ENCODE data around the gene PDLIM1. TPM values are rescaled to one million over a fixed set of nuclear protein-coding genes. Genes with fewer than 3 reads are reported as not detected.

The PDLIM1 gene
- total and polyA plus RNA-seq, 9 of the 15 experiments (the other 6 are each of a cell fraction or from before 2014, with no cell fraction given), result 19.8 to 164 (median 39.1) TPM

DNA sequence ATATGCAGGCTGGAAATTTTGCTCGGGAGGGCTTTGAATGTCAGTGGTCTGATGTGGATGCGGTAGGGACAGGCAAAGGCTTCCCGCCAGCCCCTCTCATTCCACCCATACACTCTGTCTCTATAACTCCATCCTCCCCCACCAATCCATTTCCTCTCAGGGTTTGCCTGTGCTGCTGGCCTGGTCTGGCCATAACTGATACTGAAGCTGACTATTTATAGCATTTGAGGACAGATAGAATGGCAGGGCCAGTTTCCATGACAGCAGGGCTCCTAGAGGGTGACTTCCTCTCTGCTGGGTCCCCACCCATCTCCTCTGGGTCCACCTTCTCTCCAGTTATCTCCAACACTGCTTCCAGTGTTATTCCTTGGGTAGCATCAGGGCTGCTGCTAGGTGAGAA is 6.6 kb upstream of the PDLIM1 start (continued):
- TF ChIP-seq ZNF518B (CRISPR knock-in tag; IDR thresholded peaks at IDR 0.05), result no peak
- TF ChIP-seq NONO (IDR thresholded peaks at IDR 0.05; ENCODE audit: low read depth in 2 of 2, low read length in 1 of 2), result no peak
- TF ChIP-seq DNMT1 (IDR thresholded peaks at IDR 0.05), result no peak
- no peak for TF ChIP-seq ZNF263 (CRISPR knock-in tag; IDR thresholded peaks at IDR 0.05; ENCODE audit: borderline replicate concordance)
- no peak for TF ChIP-seq XRCC4 (IDR thresholded peaks at IDR 0.05; ENCODE audit: extremely low read depth, insufficient read depth, insufficient read length)
- TF ChIP-seq TAL1 (IDR thresholded peaks at IDR 0.05), result peak; percentile 74
- TF ChIP-seq ZNF77 (CRISPR knock-in tag; IDR thresholded peaks at IDR 0.05), result no peak
- TF ChIP-seq ZNF668 (CRISPR knock-in tag; IDR thresholded peaks at IDR 0.05), result no peak
- TF ChIP-seq GABPB1 (CRISPR knock-in tag; IDR thresholded peaks at IDR 0.05), result no peak
- TF ChIP-seq, protein P1, sequence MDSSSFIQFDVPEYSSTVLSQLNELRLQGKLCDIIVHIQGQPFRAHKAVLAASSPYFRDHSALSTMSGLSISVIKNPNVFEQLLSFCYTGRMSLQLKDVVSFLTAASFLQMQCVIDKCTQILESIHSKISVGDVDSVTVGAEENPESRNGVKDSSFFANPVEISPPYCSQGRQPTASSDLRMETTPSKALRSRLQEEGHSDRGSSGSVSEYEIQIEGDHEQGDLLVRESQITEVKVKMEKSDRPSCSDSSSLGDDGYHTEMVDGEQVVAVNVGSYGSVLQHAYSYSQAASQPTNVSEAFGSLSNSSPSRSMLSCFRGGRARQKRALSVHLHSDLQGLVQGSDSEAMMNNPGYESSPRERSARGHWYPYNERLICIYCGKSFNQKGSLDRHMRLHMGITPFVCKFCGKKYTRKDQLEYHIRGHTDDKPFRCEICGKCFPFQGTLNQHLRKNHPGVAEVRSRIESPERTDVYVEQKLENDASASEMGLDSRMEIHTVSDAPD (CRISPR knock-in tag; IDR thresholded peaks at IDR 0.05), result no peak
- TF ChIP-seq, protein P2, sequence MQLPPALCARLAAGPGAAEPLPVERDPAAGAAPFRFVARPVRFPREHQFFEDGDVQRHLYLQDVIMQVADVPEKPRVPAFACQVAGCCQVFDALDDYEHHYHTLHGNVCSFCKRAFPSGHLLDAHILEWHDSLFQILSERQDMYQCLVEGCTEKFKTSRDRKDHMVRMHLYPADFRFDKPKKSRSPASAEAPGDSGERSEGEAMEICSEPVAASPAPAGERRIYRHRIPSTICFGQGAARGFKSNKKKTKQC (CRISPR knock-in tag; IDR thresholded peaks at IDR 0.05), result no peak
- no peak for TF ChIP-seq SNRNP70 (optimal IDR thresholded peaks at IDR 0.05; ENCODE audit: low read depth, low read length)
- TF ChIP-seq KHSRP (IDR thresholded peaks at IDR 0.05), result no peak
- TF ChIP-seq NR1H2 (CRISPR knock-in tag; IDR thresholded peaks at IDR 0.05), result no peak
- TF ChIP-seq MYBL2 (IDR thresholded peaks at IDR 0.05; ENCODE audit: low read depth), result no peak
- TF ChIP-seq MYBL2 (CRISPR knock-in tag; IDR thresholded peaks at IDR 0.05; ENCODE audit: borderline replicate concordance), result no peak
- TF ChIP-seq EHMT2 (IDR thresholded peaks at IDR 0.05), result no peak
- TF ChIP-seq PHF21A (IDR thresholded peaks at IDR 0.05; ENCODE audit: borderline replicate concordance, low read depth), result no peak
- TF ChIP-seq, protein P3, sequence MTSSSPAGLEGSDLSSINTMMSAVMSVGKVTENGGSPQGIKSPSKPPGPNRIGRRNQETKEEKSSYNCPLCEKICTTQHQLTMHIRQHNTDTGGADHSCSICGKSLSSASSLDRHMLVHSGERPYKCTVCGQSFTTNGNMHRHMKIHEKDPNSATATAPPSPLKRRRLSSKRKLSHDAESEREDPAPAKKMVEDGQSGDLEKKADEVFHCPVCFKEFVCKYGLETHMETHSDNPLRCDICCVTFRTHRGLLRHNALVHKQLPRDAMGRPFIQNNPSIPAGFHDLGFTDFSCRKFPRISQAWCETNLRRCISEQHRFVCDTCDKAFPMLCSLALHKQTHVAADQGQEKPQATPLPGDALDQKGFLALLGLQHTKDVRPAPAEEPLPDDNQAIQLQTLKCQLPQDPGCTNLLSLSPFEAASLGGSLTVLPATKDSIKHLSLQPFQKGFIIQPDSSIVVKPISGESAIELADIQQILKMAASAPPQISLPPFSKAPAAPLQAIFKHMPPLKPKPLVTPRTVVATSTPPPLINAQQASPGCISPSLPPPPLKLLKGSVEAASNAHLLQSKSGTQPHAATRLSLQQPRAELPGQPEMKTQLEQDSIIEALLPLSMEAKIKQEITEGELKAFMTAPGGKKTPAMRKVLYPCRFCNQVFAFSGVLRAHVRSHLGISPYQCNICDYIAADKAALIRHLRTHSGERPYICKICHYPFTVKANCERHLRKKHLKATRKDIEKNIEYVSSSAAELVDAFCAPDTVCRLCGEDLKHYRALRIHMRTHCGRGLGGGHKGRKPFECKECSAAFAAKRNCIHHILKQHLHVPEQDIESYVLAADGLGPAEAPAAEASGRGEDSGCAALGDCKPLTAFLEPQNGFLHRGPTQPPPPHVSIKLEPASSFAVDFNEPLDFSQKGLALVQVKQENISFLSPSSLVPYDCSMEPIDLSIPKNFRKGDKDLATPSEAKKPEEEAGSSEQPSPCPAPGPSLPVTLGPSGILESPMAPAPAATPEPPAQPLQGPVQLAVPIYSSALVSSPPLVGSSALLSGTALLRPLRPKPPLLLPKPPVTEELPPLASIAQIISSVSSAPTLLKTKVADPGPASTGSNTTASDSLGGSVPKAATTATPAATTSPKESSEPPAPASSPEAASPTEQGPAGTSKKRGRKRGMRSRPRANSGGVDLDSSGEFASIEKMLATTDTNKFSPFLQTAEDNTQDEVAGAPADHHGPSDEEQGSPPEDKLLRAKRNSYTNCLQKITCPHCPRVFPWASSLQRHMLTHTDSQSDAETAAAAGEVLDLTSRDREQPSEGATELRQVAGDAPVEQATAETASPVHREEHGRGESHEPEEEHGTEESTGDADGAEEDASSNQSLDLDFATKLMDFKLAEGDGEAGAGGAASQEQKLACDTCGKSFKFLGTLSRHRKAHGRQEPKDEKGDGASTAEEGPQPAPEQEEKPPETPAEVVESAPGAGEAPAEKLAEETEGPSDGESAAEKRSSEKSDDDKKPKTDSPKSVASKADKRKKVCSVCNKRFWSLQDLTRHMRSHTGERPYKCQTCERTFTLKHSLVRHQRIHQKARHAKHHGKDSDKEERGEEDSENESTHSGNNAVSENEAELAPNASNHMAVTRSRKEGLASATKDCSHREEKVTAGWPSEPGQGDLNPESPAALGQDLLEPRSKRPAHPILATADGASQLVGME (CRISPR knock-in tag; IDR thresholded peaks at IDR 0.05), result peak; percentile 86; the same call in 1 of the 2 replicates

Measured in K562 (cell line).